GM12875 (cell line): ENCODE data around the gene SEZ6L.

Source experiments
- H3K4me3 ChIP-seq: one replicate; pipeline ENCODE4 v1.5.1; 2011; ENCODE audit warnings: low read depth, low read length, control low read depth
- TF ChIP-seq, protein P1 (sequence below): IDR thresholded peaks from 2 replicates; pipeline ENCODE4 v1.5.1; 2011; ENCODE audit warnings: low read depth, mild to moderate bottlenecking, control low read depth, inconsistent platforms, low read length, moderate library complexity, borderline replicate concordance; ENCODE audit not compliant: insufficient read depth

The SEZ6L gene

DNA sequence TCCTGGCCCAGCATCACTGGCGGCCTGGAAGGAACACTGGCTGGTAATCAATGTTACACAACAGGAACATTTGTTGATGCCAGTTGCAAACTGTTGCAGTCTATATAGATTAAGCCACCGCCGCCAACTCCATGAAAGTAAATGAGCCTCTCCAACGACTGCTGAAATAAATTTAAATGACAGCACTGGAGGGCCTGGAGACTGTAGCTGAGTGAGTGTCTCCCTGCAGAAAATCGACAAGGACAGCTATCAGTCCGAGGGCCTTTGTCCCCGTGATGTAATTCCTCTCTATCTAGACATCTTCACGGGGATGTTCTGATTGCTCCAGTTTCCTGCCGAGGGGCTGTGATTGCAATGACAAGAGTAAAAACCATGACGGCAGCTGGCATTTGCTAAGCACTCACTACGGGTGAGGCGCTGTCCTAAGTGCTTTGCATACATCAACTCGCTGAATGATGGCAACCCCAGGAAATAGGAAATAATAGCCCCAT is 120.4 kb downstream of the SEZ6L start:
- TF ChIP-seq, protein P1, sequence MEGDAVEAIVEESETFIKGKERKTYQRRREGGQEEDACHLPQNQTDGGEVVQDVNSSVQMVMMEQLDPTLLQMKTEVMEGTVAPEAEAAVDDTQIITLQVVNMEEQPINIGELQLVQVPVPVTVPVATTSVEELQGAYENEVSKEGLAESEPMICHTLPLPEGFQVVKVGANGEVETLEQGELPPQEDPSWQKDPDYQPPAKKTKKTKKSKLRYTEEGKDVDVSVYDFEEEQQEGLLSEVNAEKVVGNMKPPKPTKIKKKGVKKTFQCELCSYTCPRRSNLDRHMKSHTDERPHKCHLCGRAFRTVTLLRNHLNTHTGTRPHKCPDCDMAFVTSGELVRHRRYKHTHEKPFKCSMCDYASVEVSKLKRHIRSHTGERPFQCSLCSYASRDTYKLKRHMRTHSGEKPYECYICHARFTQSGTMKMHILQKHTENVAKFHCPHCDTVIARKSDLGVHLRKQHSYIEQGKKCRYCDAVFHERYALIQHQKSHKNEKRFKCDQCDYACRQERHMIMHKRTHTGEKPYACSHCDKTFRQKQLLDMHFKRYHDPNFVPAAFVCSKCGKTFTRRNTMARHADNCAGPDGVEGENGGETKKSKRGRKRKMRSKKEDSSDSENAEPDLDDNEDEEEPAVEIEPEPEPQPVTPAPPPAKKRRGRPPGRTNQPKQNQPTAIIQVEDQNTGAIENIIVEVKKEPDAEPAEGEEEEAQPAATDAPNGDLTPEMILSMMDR = no peak
- no peak overlapping the region for H3K4me3 ChIP-seq

DNA sequence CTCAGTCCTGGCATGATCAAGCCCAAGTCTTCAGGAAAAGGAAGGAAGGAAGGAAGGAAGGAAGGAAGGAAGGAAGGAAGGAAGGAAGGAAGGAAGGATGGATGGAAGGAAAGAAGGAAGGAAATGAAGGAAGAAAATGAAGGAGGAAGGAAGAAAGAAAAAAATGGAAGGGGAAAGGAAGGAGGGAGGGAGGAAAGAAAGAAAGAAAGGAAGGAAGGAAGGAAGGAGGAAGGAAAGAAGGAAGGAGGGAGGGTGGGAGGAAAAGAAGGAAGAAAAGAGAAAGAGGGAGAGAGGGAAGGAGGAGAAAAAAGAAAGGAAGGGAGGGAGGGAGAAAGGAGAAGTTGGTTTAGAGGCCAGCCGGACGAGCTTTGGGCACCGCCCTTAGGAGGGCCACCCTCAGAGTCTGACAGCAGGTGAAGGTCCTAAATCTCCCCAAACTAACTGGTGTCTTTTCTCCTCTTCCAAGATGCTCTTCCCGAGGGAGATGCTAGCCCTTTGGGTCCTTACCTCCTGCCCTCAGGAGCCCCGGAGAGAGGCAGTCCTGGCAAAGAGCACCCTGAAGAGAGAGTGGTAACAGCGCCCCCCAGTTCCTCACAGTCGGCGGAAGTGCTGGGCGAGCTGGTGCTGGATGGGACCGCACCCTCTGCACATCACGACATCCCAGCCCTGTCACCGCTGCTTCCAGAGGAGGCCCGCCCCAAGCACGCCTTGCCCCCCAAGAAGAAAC is 122.8 kb downstream of the SEZ6L start:
- H3K4me3 ChIP-seq = no peak overlapping the region
- TF ChIP-seq, protein P1 = no peak

DNA sequence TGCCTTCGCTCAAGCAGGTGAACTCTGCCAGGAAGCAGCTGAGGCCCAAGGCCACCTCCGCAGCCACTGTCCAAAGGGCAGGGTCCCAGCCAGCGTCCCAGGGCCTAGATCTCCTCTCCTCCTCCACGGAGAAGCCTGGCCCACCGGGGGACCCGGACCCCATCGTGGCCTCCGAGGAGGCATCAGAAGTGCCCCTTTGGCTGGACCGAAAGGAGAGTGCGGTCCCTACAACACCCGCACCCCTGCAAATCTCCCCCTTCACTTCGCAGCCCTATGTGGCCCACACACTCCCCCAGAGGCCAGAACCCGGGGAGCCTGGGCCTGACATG is 123.4 kb downstream of the SEZ6L start:
- H3K4me3 ChIP-seq = no peak overlapping the region
- TF ChIP-seq, protein P1 = no peak

DNA sequence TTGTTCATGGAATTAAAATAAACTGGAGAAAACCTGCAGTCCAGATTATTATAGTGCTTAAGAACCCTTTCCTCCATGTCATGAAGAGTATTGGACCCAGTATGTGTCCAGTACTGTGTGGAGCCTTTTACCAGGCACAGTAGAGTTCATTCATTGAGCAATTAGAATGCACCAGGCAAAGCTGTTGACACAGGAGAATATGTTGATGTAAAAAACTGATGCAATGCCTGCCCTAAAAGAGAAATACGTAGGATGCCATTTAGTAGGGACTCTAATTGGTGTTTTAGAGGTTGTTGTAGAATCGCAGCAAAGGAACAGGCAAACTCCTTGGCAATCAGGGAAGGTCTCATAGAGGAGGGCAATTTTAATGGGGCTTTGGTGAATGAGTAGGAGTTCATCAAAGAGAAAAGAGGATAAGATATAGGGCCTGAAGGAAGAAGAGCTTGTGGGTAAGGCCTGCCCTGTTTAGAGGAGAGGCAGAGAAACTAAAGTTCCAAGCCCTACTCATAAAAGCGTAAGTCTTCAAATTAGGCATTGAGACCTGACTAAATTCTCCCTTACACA is 126.4 kb downstream of the SEZ6L start:
- TF ChIP-seq, protein P1 = no peak
- no peak overlapping the region for H3K4me3 ChIP-seq

DNA sequence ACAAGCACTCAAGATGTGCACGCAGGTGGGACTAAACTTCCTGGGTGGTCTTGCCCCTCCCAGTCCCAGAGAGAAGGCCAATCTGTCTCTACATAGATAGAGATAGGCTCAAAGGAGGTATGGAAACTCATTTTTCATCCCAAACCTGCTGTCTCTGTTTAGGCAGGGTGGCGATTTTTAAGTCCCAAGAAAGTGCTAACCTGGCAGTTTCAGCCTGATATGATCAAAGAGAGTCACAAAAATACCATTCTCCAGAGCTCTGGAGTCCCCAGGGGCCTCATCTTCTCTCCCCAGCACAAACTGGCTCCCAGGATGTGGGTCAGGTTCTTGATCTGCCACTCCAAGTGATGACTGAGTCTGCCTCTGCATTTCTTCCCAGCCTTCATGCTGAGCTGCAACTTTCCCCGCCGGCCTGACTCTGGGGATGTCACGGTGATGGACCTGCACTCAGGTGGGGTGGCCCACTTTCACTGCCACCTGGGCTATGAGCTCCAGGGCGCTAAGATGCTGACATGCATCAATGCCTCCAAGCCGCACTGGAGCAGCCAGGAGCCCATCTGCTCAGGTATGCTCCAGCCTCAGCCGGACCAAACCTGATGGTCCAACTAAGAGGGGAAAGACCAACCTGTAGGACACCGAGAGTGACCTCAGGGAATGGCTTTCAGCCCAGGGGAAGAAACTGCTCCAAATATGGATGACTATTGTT is 129.5 kb downstream of the SEZ6L start:
- H3K4me3 ChIP-seq = no peak overlapping the region
- TF ChIP-seq, protein P1 = no peak

DNA sequence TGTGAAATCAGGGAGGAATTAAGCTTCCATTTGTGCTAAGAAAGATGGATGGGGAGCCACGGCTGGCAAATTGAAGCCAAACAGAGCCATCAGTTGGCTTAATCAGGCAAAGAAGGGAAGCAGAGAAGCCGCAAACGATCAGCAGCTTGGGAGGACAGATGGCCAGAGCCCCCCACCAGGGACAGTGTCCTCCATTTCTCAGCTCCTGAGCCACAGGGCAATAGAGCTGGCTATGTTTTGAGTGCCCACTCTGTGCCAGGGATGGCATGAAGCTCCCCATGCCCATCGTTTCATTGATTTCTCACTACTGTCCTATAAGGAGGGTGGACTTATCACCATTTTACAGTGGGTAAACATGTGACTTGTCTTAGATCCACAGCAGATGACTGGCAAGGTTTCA is 133.5 kb downstream of the SEZ6L start:
- TF ChIP-seq, protein P1 = no peak
- no peak overlapping the region for H3K4me3 ChIP-seq
